K562 (cell line): ENCODE results near the gene ARHGEF4. TPM values are rescaled to one million over a fixed set of nuclear protein-coding genes. Genes with fewer than 3 reads are reported as not detected.
A peak's percentile ranks its signal among the peaks of the same experiment; 100 is the strongest.

ENCODE experiments used
- ATF7 ChIP-seq: fragments of 450-650 bp; IDR thresholded peaks from 2 replicates; pipeline ENCODE4 v1.7.1; 2014; ENCODE audit warnings: mild to moderate bottlenecking, moderate library complexity
- ELK1 ChIP-seq: sonication (generic); formaldehyde crosslinking; IDR thresholded peaks from 2 replicates; pipeline ENCODE4 v1.8.1; 2022; ENCODE audit warnings: missing genetic modification reagents
- MEIS2 ChIP-seq: fragments of 450-650 bp; IDR thresholded peaks from 2 replicates; pipeline ENCODE4 v1.6.1; 2014; ENCODE audit warnings: mild to moderate bottlenecking; ENCODE audit not compliant: partially characterized antibody
- MGA ChIP-seq: fragments of 450-650 bp; IDR thresholded peaks from 2 replicates; pipeline ENCODE4 v1.6.1; 2016; ENCODE audit warnings: mild to moderate bottlenecking, moderate library complexity
- NRF1 ChIP-seq, 2 experiments: fragments of 450-650 bp; IDR thresholded peaks in 1 of 2; conservative IDR thresholded peaks in 1 of 2; 2 replicates each; pipeline ENCODE4 v1.6.1; 2014; ENCODE audit warnings: mild to moderate bottlenecking in 2 of 2
- SMARCE1 ChIP-seq: fragments of 450-650 bp; IDR thresholded peaks from 2 replicates; pipeline ENCODE4 v1.7.1; 2016; ENCODE audit warnings: mild to moderate bottlenecking
- TARDBP ChIP-seq: fragments of 450-650 bp; IDR thresholded peaks from 2 replicates; pipeline ENCODE4 v1.6.1; 2016
- TRIM24 ChIP-seq, 2 experiments: fragments of 450-650 bp; IDR thresholded peaks; 2 replicates each; pipeline ENCODE4 v1.6.1; 2016
- ZBTB9 ChIP-seq: fragments of 450-650 bp; formaldehyde crosslinking; IDR thresholded peaks from 2 replicates; pipeline ENCODE4 v1.4.0; 2020; ENCODE audit warnings: mild to moderate bottlenecking, moderate library complexity
- ZNF589 ChIP-seq: fragments of 200-800 bp; sonication (Bioruptor generic); IDR thresholded peaks from 2 replicates; pipeline ENCODE4 v1.6.1; 2016; ENCODE audit warnings: low read depth, missing genetic modification characterization, missing compliant biosample characterization
- polyA plus RNA-seq, 8 experiments: library from polyadenylated mRNA; depleted of rRNA in 4 of 8; stranded (reverse) in 5 of 8; unstranded in 3 of 8; fragments of >200 nt; fragmentation: Nextera tagmentation in 2 of 8; fragmentation: Illumina TruSeq in 1 of 8; extraction: Ambion mirVana in 2 of 8; extraction: Trizol in 1 of 8; gene quantifications; 2 replicates each; pipeline versions ENCODE4 v1.2.1 to v1.2.3, GENCODE V29; 2011 to 2014; ENCODE audit warnings: inconsistent platforms in 1 of 8, missing spikeins in 1 of 8
- total RNA-seq, 7 experiments: library from RNA; depleted of rRNA in 6 of 7; stranded (reverse); fragments of >200 nt in 6 of 7; fragmentation: Illumina TruSeq in 2 of 7; extraction: Trizol in 2 of 7; gene quantifications; 2 replicates each; pipeline versions ENCODE4 v1.2.1 to v1.2.3, GENCODE V29; 2011 to 2021; ENCODE audit warnings: low replicate concordance in 1 of 7

The ARHGEF4 gene
- total and polyA plus RNA-seq, 9 of the 15 experiments (the other 6 are each of a cell fraction or from before 2014, with no cell fraction given), result not detected

GRCh38 chr2:130864830-130865800 lies 28.4 kb downstream of the ARHGEF4 start (continued):
- peak; percentile 22; a peak in 1 of 4 replicates for TF ChIP-seq NRF1 (conservative IDR thresholded peaks at IDR 0.05 in 1 of 2, IDR thresholded peaks at IDR 0.05 in 1 of 2)
- peak; percentile 54 for TF ChIP-seq MEIS2
- peak; percentile 95 for TF ChIP-seq MGA
- TF ChIP-seq ZBTB9 (CRISPR knock-in tag), result no peak
- TF ChIP-seq TRIM24 (IDR thresholded peaks at IDR 0.05), result peak in 1 of 2 experiments; percentile 57; a peak in 1 of 4 replicates
- TF ChIP-seq ZNF589 (CRISPR knock-in tag), result peak; percentile 97
- peak; percentile 69; the same call in 1 of the 2 replicates for TF ChIP-seq ATF7
- TF ChIP-seq SMARCE1, result no peak
- TF ChIP-seq TARDBP, result no peak
- TF ChIP-seq ELK1 (CRISPR knock-in tag), result no peak
